Keratinocyte (primary cell): Measurements from ENCODE around the gene CDC25C.

ENCODE experiments used
- EZH2 ChIP-seq: IDR thresholded peaks from one replicate; pipeline ENCODE4 v1.6.1; 2012; ENCODE audit warnings: inconsistent platforms, mild to moderate bottlenecking, low read length, moderate library complexity
- TF ChIP-seq, protein P1 (sequence below), 3 experiments: IDR thresholded peaks in 1 of 3; conservative IDR thresholded peaks in 1 of 3; optimal IDR thresholded peaks in 1 of 3; 2 replicates in 2 of 3; 3 replicates in 1 of 3; pipeline versions ENCODE3 to v1.5.1; 2011; ENCODE audit warnings: low read length in 3 of 3, mild to moderate bottlenecking in 3 of 3, moderate library complexity in 2 of 3, control low read depth in 1 of 3, inconsistent platforms in 1 of 3; ENCODE audit not compliant: insufficient read depth in 2 of 3; ENCODE audit errors: extremely low read depth in 1 of 3

DNA sequence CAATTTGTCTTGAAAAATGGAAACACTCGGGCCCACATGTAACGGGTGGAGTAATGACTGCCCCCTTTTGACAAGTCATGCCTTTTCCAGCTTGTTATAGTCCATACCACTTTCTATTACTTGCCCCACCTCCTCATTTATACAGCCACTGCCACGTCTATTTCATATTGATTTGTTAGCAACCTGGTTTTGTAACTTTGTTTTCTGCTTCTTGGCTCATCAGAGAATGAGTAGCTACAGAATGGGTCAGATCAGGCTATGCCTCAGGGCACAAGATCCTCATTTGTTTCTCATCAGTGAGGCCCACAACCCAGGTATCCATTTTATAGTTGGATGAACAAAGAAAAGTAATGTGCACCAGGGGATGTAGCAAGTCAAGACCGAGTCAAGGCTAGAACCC is 58.9 kb downstream of the CDC25C start:
- TF ChIP-seq, protein P1, sequence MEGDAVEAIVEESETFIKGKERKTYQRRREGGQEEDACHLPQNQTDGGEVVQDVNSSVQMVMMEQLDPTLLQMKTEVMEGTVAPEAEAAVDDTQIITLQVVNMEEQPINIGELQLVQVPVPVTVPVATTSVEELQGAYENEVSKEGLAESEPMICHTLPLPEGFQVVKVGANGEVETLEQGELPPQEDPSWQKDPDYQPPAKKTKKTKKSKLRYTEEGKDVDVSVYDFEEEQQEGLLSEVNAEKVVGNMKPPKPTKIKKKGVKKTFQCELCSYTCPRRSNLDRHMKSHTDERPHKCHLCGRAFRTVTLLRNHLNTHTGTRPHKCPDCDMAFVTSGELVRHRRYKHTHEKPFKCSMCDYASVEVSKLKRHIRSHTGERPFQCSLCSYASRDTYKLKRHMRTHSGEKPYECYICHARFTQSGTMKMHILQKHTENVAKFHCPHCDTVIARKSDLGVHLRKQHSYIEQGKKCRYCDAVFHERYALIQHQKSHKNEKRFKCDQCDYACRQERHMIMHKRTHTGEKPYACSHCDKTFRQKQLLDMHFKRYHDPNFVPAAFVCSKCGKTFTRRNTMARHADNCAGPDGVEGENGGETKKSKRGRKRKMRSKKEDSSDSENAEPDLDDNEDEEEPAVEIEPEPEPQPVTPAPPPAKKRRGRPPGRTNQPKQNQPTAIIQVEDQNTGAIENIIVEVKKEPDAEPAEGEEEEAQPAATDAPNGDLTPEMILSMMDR (optimal IDR thresholded peaks at IDR 0.05 in 1 of 3, IDR thresholded peaks at IDR 0.05 in 1 of 3, conservative IDR thresholded peaks at IDR 0.05 in 1 of 3; ENCODE audit: extremely low read depth in 1 of 3, insufficient read depth in 2 of 3, low read length in 3 of 3): no peak
- TF ChIP-seq EZH2: no peak
